A549 (cell line): ENCODE measurements around the gene LRATD1.

Experiments used
- BHLHE40 ChIP-seq: IDR thresholded peaks from 2 replicates; pipeline ENCODE4 v1.6.1; 2012; ENCODE audit warnings: low read depth, low read length, inconsistent platforms
- HOXA7 ChIP-seq: fragments of 250-450 bp; sonication (Bioruptor Pico); IDR thresholded peaks from 2 replicates; pipeline ENCODE4 v1.5.0; 2020; ENCODE audit warnings: mild to moderate bottlenecking, moderate library complexity
- KDM1A ChIP-seq: fragments of 200-600 bp; sonication (generic); IDR thresholded peaks from 2 replicates; pipeline ENCODE4 v1.6.1; 2016; ENCODE audit warnings: low read depth, mild to moderate bottlenecking
- NPAS2 ChIP-seq: fragments of 250-450 bp; sonication (Bioruptor Pico); IDR thresholded peaks from 2 replicates; pipeline ENCODE4 v1.8.0; 2022; ENCODE audit warnings: mild to moderate bottlenecking, moderate library complexity, borderline replicate concordance
- TF ChIP-seq, protein P1 (sequence below): fragments of >200 bp; sonication (Bioruptor Twin); formaldehyde crosslinking; IDR thresholded peaks from 3 replicates; pipeline ENCODE4 v1.5.1; 2016

DNA sequence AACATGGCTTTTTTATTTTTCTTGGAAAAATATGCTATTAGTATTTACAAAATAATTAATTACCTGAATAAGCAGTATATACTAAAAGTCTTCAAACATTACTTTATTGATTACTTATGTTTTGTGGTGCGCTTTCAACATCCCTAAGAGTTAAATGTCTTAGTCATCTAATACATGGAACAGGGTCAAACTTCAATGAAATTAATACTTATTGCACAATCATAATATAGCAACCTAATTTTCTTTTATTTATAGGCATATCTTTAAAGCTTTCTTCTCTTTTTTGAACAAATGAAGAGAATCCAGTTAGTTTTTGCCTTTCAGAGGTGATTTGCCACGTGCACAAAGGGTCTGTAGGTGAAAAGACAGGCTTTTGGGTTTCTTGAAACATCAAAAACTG lies 6.0 kb downstream of the LRATD1 start:
- TF ChIP-seq, protein P1, sequence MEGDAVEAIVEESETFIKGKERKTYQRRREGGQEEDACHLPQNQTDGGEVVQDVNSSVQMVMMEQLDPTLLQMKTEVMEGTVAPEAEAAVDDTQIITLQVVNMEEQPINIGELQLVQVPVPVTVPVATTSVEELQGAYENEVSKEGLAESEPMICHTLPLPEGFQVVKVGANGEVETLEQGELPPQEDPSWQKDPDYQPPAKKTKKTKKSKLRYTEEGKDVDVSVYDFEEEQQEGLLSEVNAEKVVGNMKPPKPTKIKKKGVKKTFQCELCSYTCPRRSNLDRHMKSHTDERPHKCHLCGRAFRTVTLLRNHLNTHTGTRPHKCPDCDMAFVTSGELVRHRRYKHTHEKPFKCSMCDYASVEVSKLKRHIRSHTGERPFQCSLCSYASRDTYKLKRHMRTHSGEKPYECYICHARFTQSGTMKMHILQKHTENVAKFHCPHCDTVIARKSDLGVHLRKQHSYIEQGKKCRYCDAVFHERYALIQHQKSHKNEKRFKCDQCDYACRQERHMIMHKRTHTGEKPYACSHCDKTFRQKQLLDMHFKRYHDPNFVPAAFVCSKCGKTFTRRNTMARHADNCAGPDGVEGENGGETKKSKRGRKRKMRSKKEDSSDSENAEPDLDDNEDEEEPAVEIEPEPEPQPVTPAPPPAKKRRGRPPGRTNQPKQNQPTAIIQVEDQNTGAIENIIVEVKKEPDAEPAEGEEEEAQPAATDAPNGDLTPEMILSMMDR: no peak
- TF ChIP-seq BHLHE40 (no peak), KDM1A (no peak), HOXA7 (CRISPR knock-in tag) (no peak), NPAS2 (CRISPR knock-in tag) (no peak)
